Measurements from ENCODE around the gene LRRC71.
A peak's percentile ranks its signal among the peaks of the same experiment; 100 is the strongest.
"Not testable (repeated sequence)": the region's sequence is repeated elsewhere in the genome, so short reads cannot be mapped to it uniquely, and the experiment has no call there.

LRRC71 gene

GRCh38 chr1:156908541-156908940, 11.9 kb upstream of the LRRC71 start:
- DNase-seq: no peak

- DNase-seq: no peak
Measured at GRCh38 chr1:156908955-156909354, 11.5 kb upstream of the LRRC71 start.

GRCh38 chr1:156909671-156910070, 10.8 kb upstream of the LRRC71 start:
- DNase-seq: no peak

- peak; percentile 68 to 77 for DNase-seq
Measured at GRCh38 chr1:156910309-156910782, 10.1 kb upstream of the LRRC71 start.

GRCh38 chr1:156911577-156912298, 8.7 kb upstream of the LRRC71 start:
- no peak for DNase-seq

- no peak for DNase-seq
Measured at GRCh38 chr1:156912310-156912709, 8.1 kb upstream of the LRRC71 start.

GRCh38 chr1:156912861-156913808, 7.3 kb upstream of the LRRC71 start:
- no peak for DNase-seq

- DNase-seq: no peak
Measured at GRCh38 chr1:156913809-156914387, 6.5 kb upstream of the LRRC71 start.

- no peak for DNase-seq
Measured at GRCh38 chr1:156914440-156914856, 6.0 kb upstream of the LRRC71 start.

GRCh38 chr1:156921053-156921529, 659 bp downstream of the LRRC71 start:
- no peak for DNase-seq

GRCh38 chr1:156922986-156923669, 2.7 kb downstream of the LRRC71 start:
- no peak for DNase-seq

GRCh38 chr1:156923670-156924477, 3.4 kb downstream of the LRRC71 start:
- DNase-seq: no peak

GRCh38 chr1:156924478-156925153, 4.2 kb downstream of the LRRC71 start:
- no peak for DNase-seq

- no peak for DNase-seq
Measured at GRCh38 chr1:156925154-156926010, 5.0 kb downstream of the LRRC71 start.

- peak; percentile 62 to 73 for DNase-seq
Measured at GRCh38 chr1:156926175-156926574, 5.7 kb downstream of the LRRC71 start.

GRCh38 chr1:156926695-156927094, 6.3 kb downstream of the LRRC71 start:
- DNase-seq: not testable (repeated sequence)

- peak; percentile 85 for DNase-seq
Measured at GRCh38 chr1:156927215-156928042, 7.0 kb downstream of the LRRC71 start.

- no peak for DNase-seq
Measured at GRCh38 chr1:156928043-156928602, 7.7 kb downstream of the LRRC71 start.
